Endothelial cell of umbilical vein (primary cell): ENCODE data around the gene COPS6. TPM values are rescaled to one million over a fixed set of nuclear protein-coding genes. Genes with fewer than 3 reads are reported as not detected.

Experiments
- BruUV-seq: library from RNA; stranded (reverse); fragments of 400-500 nt; replicated peaks from 2 replicates; lab custom pipeline; 2021; lab: Mats Ljungman, UMichigan
- CTCF ChIA-PET: fragments of 300-600, 350-600 bp; sonication (Branson Sonifier 250); formaldehyde crosslinking; loops from one replicate; lab custom pipeline; 2021; ENCODE audit warnings: antibody characterized with exemption, inconsistent platforms; lab: Charles Lee
- POLR2A ChIA-PET: fragments of 300-600, 350-600 bp; sonication (Branson Sonifier 250); formaldehyde crosslinking; loops from one replicate; lab custom pipeline; 2021; ENCODE audit warnings: antibody characterized with exemption, inconsistent platforms; lab: Charles Lee
- DNase-seq: peaks from one replicate; pipeline ENCODE4 v3.0.0-alpha.2; 2011; ENCODE audit warnings: low read depth, low spot score
- FAIRE-seq: peaks from 2 replicates; lab custom pipeline; 2011; peaks lifted over from hg19 to GRCh38; lab: Jason Lieb, UNC
- H2AFZ ChIP-seq: 2 replicates; pipeline ENCODE4 v1.6.0; 2012; ENCODE audit warnings: low read depth, low read length, control low read depth, inconsistent platforms
- H3K27ac ChIP-seq: 2 replicates; pipeline ENCODE4 v1.5.1; 2011; ENCODE audit warnings: low read depth, mild to moderate bottlenecking, control low read depth, low read length, moderate library complexity; ENCODE audit not compliant: insufficient read depth
- H3K27me3 ChIP-seq, 2 experiments: 2 replicates each; pipeline versions ENCODE4 v1.6.0 to v1.6.1; 2011; ENCODE audit warnings: low read length in 2 of 2, mixed read lengths in 1 of 2; ENCODE audit not compliant: control insufficient read depth in 2 of 2, insufficient read depth in 2 of 2
- H3K36me3 ChIP-seq, 2 experiments: 2 replicates in 1 of 2; 3 replicates in 1 of 2; pipeline ENCODE4 v1.5.1; 2011; ENCODE audit warnings: low read length in 2 of 2, mild to moderate bottlenecking in 1 of 2, moderate library complexity in 1 of 2; ENCODE audit not compliant: control insufficient read depth in 2 of 2, insufficient read depth in 2 of 2; ENCODE audit errors: extremely low read depth in 1 of 2
- H3K4me1 ChIP-seq: 3 replicates; pipeline ENCODE4 v1.5.1; 2011; ENCODE audit warnings: mild to moderate bottlenecking, low read length; ENCODE audit not compliant: control insufficient read depth, insufficient read depth; ENCODE audit errors: extremely low read depth
- H3K4me2 ChIP-seq: 2 replicates; pipeline ENCODE4 v1.6.1; 2011; ENCODE audit warnings: low read length, control low read depth, mixed read lengths; ENCODE audit not compliant: insufficient read depth
- H3K4me3 ChIP-seq, 3 experiments: fragments of 200-600 bp in 1 of 3; sonication (generic), shearing (Covaris generic) in 1 of 3; replicated peaks in 1 of 3; 2 replicates each; pipeline ENCODE4 v1.5.1; 2011 to 2016; ENCODE audit warnings: control low read depth in 3 of 3, low read length in 3 of 3, mild to moderate bottlenecking in 2 of 3, inconsistent platforms in 1 of 3, low read depth in 1 of 3, moderate library complexity in 1 of 3; ENCODE audit not compliant: insufficient read depth in 1 of 3
- H3K79me2 ChIP-seq: 2 replicates; pipeline ENCODE4 v1.6.0; 2012; ENCODE audit warnings: low read length, inconsistent platforms; ENCODE audit not compliant: control insufficient read depth, insufficient read depth
- H3K9ac ChIP-seq: replicated peaks from 2 replicates; pipeline ENCODE3; 2011; ENCODE audit warnings: low read length, control low read depth; ENCODE audit not compliant: insufficient read depth; ENCODE audit errors: extremely low read depth
- H3K9me1 ChIP-seq: replicated peaks from 3 replicates; pipeline ENCODE4 v1.6.0; 2011; ENCODE audit warnings: mild to moderate bottlenecking, low read length; ENCODE audit not compliant: control insufficient read depth, insufficient read depth; ENCODE audit errors: extremely low read depth
- H3K9me3 ChIP-seq: replicated peaks from 2 replicates; pipeline ENCODE4 v1.5.1; 2012; ENCODE audit warnings: low read length, inconsistent platforms; ENCODE audit not compliant: control insufficient read depth, insufficient read depth
- H4K20me1 ChIP-seq: replicated peaks from 2 replicates; pipeline ENCODE3; 2011; ENCODE audit warnings: mild to moderate bottlenecking, low read length; ENCODE audit not compliant: control insufficient read depth, insufficient read depth; ENCODE audit errors: extremely low read depth
- EZH2 ChIP-seq: IDR thresholded peaks from 2 replicates; pipeline ENCODE4 v1.6.1; 2012; ENCODE audit warnings: borderline replicate concordance, low read depth, mild to moderate bottlenecking, moderate library complexity, low read length, inconsistent platforms; ENCODE audit not compliant: severe bottlenecking
- FOS ChIP-seq: IDR thresholded peaks from 2 replicates; pipeline ENCODE4 v1.6.1; 2011; ENCODE audit warnings: mild to moderate bottlenecking, low read length, moderate library complexity, borderline replicate concordance; ENCODE audit not compliant: insufficient read depth
- GATA2 ChIP-seq: IDR thresholded peaks from 2 replicates; pipeline ENCODE4 v1.7.0; 2011; ENCODE audit warnings: low read depth, mild to moderate bottlenecking, moderate library complexity, mixed read lengths, low read length; ENCODE audit not compliant: insufficient read length, insufficient read depth
- JUN ChIP-seq: IDR thresholded peaks from 2 replicates; pipeline ENCODE4 v1.6.1; 2011; ENCODE audit warnings: borderline replicate concordance, low read depth; ENCODE audit not compliant: insufficient read length, insufficient read depth
- MYC ChIP-seq: IDR thresholded peaks from one replicate; pipeline ENCODE4 v1.6.1; 2011; ENCODE audit warnings: mild to moderate bottlenecking, low read depth, low read length
- POLR2A ChIP-seq: IDR thresholded peaks from 2 replicates; pipeline ENCODE4 v1.6.1; 2012; ENCODE audit warnings: low read depth, mild to moderate bottlenecking, control low read depth, low read length
- POLR2AphosphoS5 ChIP-seq: IDR thresholded peaks from 2 replicates; pipeline ENCODE4 v1.6.1; 2012; ENCODE audit warnings: low read depth, mild to moderate bottlenecking, control low read depth, low read length, moderate library complexity; ENCODE audit not compliant: insufficient read depth
- dilution Hi-C: fragments of 300-500 bp; cut with MboI; formaldehyde crosslinking; loops from one replicate; pipeline ENCODE4 v1.15.0; 2019; ENCODE audit warnings: low sequenced_read_pairs; ENCODE audit not compliant: extremely low pct_ligation_motif_present
- intact Hi-C: fragments of 100-400 bp; cut with micrococcal nuclease; formaldehyde crosslinking; loops from one replicate; pipeline ENCODE4 v1.10.0; 2022
- polyA plus RNA-seq, 4 experiments: library from polyadenylated mRNA; depleted of rRNA in 3 of 4; stranded (reverse) in 3 of 4; unstranded in 1 of 4; fragments of >200 nt; gene quantifications; 2 replicates each; pipeline versions ENCODE4 v1.2.1 to v1.2.3, GENCODE V29; 2011 to 2012; ENCODE audit warnings: missing spikeins in 1 of 4
- total RNA-seq: library from RNA; stranded (reverse); gene quantifications from 2 replicates; pipeline ENCODE4 v1.2.3, GENCODE V29; 2021
- TF ChIP-seq, protein P1 (sequence below): IDR thresholded peaks from 2 replicates; pipeline ENCODE4 v1.6.1; 2011; ENCODE audit not compliant: insufficient read depth, insufficient read length
- TF ChIP-seq, protein P2 (sequence below), 2 donors: IDR thresholded peaks; 1 replicate in 1 of 2; 2 replicates in 1 of 2; pipeline ENCODE4 v1.5.1; 2011; ENCODE audit warnings: low read length in 2 of 2, mild to moderate bottlenecking in 2 of 2, moderate library complexity in 2 of 2, control low read depth in 1 of 2, inconsistent platforms in 1 of 2, low read depth in 1 of 2; ENCODE audit not compliant: insufficient read depth in 1 of 2; ENCODE audit errors: extremely low read depth in 1 of 2

The COPS6 gene
- total and polyA plus RNA-seq, 2 donors (not counting 3 experiments of a cell fraction or from before 2014, with no cell fraction given), result 188 to 251 TPM

DNA sequence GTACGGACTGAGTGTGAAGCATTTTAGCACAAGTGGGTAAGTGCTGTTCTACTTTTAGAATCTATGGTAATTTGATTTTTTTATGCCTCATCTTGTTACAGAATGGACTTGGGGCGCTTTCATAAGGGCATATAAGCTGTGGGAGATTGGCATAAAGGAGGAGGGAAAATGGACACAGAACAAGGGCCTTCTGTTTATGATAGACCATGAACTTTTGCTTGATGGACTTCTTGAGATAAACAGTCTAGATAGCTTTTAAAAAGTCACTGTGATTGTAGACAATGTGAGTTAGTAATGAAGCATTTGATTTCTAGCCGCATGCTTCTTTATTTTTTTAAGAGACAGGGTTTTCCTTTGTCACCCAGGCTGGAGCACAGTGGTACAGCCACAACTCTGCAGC, 37.2 kb upstream of the COPS6 start:
- TF ChIP-seq, protein P1, sequence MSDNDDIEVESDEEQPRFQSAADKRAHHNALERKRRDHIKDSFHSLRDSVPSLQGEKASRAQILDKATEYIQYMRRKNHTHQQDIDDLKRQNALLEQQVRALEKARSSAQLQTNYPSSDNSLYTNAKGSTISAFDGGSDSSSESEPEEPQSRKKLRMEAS, result no peak
- TF ChIP-seq, protein P2, sequence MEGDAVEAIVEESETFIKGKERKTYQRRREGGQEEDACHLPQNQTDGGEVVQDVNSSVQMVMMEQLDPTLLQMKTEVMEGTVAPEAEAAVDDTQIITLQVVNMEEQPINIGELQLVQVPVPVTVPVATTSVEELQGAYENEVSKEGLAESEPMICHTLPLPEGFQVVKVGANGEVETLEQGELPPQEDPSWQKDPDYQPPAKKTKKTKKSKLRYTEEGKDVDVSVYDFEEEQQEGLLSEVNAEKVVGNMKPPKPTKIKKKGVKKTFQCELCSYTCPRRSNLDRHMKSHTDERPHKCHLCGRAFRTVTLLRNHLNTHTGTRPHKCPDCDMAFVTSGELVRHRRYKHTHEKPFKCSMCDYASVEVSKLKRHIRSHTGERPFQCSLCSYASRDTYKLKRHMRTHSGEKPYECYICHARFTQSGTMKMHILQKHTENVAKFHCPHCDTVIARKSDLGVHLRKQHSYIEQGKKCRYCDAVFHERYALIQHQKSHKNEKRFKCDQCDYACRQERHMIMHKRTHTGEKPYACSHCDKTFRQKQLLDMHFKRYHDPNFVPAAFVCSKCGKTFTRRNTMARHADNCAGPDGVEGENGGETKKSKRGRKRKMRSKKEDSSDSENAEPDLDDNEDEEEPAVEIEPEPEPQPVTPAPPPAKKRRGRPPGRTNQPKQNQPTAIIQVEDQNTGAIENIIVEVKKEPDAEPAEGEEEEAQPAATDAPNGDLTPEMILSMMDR (IDR thresholded peaks at IDR 0.05; ENCODE audit: extremely low read depth in 1 of 2, insufficient read depth in 1 of 2, low read depth in 1 of 2, low read length in 2 of 2), result no peak
- no peak for TF ChIP-seq FOS
- TF ChIP-seq POLR2AphosphoS5, result no peak
- no peak for TF ChIP-seq JUN
- TF ChIP-seq POLR2A, result no peak
- no peak for TF ChIP-seq GATA2
- no peak for TF ChIP-seq MYC
- TF ChIP-seq EZH2, result no peak
- no peaks in the 10 kb centered on the region for H4K20me1 ChIP-seq
- no TSS peak for BruUV-seq
- peaks cover 3% of the 10 kb centered on the region for H3K4me1 ChIP-seq
- H3K4me2 ChIP-seq, result no peak overlapping the region
- dilution Hi-C loops (no loop called here), intact Hi-C loops (loop anchor here (5.0 kb wide), 1 partner anchor 74 kb away; the partner anchor contains the start of gene AZGP1)
- H2AFZ ChIP-seq, result no peak overlapping the region
- H3K79me2 ChIP-seq, result no peaks in the 10 kb centered on the region
- DNase-seq, result no peak
- no peak overlapping the region for H3K9ac ChIP-seq
- no peak for FAIRE-seq
- no peaks in the 10 kb centered on the region for H3K9me1 ChIP-seq
- ChIA-PET CTCF (interaction anchor here (0.9 to 9.1 kb wide), 4 partner anchors 12 to 138 kb away, joined by 5 to 158 read pairs (median 14); no protein-coding TSS in a partner anchor), POLR2A (no interaction called here)
- no peaks in the 10 kb centered on the region for H3K27me3 ChIP-seq
- H3K27ac ChIP-seq, result no peak overlapping the region
- H3K4me3 ChIP-seq, result no peak overlapping the region
- no peaks in the 10 kb centered on the region for H3K36me3 ChIP-seq
- no peaks in the 10 kb centered on the region for H3K9me3 ChIP-seq
